CD1c-positive myeloid dendritic cell (primary cell): ENCODE results near the gene ASCL4.
"Not testable (repeated sequence)": the region's sequence is repeated elsewhere in the genome, so short reads cannot be mapped to it uniquely, and the experiment has no call there.

Experiments used
- DNase-seq: peaks from one replicate; pipeline ENCODE4 v3.0.0-alpha.2; 2016; ENCODE audit errors: extremely low spot score

Gene ASCL4

GRCh38 chr12:107774349-107775029, at the start of gene ASCL4:
Gene ASCL4 (plus strand): TSS chr12:107774704. CDS start chr12:107775219, 515 bp downstream.
- no peak for DNase-seq

- DNase-seq = not testable (repeated sequence)
Observed at GRCh38 chr12:107727327-107727726, 47.2 kb upstream of the ASCL4 start.

DNA sequence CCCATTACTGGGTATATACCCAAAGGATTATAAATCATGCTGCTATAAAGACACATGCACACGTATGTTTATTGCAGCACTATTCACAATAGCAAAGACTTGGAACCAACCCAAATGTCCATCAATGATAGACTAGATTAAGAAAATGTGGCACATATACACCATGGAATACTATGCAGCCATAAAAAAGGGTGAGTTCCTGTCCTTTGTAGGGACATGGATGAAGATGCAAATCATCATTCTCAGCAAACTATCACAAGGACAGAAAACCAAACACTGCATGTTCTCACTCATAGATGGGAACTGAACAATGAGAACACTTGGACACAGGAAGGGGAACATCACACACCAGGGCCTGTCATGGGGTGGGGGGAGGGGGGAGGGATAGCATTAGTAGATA, 46.8 kb upstream of the ASCL4 start:
- not testable (repeated sequence) for DNase-seq

DNA sequence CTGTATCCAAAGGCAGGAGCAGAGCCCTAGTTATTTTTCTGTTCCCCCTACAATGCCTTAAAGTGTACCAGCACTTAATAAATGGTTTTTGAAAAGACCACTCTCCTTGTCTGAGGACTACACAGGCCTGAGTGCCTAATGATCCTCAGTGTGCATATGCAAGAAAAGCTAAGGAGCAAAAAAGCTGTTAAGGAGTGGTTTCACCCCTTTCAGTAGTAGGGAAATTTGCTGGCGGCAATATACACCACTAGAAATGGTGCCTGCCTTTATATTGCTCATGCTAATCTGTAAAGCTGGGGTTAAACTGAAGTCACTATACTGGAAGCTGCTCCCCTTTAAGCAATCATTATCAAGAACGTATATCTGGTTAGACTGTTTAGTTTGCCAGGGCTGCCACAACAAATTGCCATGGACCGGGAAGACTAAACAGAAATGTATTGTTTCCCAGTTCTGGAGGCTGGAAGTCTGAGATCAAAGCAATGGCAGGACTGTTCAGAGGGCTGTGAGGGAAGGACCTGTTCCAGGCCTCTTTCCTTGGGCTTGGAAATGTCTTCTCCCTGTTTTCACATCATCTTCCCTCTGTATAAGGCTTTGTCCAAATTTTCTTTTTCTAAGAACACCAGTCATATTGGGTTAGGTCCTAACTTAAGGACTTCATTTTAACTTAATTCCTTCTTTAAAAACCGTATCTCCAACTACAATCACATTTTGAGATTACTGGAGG, 43.7 kb upstream of the ASCL4 start:
- DNase-seq = no peak

DNA sequence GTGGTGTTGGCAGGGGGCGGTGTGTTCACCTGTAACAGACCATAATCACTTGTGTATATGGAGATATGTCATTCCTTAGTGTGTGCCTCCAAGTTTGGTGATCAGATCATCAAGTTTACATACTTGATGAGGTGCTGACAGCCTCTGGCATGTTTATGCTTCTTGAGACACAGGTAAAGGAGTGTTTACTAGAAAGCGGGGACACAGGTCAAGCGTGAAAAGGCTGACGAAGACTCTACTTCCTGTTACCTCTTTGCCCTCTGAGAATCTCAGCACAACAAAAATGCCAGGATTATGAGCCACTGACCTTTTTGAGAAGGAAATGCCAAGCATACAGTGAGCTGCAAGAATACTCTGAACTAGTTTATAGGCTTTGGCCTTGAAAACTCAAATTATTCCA, 43.1 kb upstream of the ASCL4 start:
- no peak for DNase-seq

DNA sequence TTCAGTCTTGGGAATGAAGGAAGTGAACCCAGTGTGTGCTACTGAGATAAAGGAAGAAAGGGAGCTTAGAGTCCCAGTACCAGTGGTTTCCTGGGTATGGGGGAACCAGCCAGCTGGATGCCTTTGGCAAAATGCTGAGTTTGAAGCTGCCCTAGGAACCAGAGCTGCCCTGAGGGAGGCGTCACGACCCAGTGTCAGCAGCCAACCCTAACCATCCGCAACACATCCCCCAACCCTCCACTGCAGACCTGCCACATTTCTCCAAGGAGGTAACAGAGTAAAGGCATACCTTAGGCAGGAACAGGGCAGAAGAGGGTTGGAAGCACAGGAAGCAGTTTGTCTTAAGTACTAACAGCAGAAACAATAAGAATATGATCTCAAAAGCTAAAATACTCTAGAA, 42.1 kb upstream of the ASCL4 start:
- no peak for DNase-seq

GRCh38 chr12:107734139-107734538, 40.4 kb upstream of the ASCL4 start:
- no peak for DNase-seq

DNA sequence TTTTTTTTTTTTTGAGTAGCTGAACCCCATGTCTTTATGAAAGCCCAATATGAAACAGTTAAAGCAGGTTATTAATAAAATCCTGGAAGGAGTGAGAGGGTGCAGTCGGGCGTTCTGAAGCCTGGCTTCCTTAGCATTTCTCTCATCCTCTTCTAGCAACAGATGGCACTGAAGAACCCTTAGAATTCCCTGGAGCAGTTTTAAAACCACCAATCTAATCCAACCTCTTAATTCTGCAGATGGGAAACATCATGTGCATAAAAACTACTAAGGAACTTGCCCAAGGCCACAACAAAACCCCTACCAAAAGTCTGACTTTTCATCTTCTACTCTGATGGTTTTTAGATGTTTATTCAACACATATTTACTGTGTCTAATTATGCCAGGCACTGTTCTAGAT, 38.7 kb upstream of the ASCL4 start:
- DNase-seq = no peak

- peak; percentile 36 for DNase-seq
Observed at GRCh38 chr12:107736914-107737313, 37.6 kb upstream of the ASCL4 start.

GRCh38 chr12:107748472-107748871, 26.0 kb upstream of the ASCL4 start:
- no peak for DNase-seq

GRCh38 chr12:107749083-107749482, 25.4 kb upstream of the ASCL4 start:
- DNase-seq = no peak

DNA sequence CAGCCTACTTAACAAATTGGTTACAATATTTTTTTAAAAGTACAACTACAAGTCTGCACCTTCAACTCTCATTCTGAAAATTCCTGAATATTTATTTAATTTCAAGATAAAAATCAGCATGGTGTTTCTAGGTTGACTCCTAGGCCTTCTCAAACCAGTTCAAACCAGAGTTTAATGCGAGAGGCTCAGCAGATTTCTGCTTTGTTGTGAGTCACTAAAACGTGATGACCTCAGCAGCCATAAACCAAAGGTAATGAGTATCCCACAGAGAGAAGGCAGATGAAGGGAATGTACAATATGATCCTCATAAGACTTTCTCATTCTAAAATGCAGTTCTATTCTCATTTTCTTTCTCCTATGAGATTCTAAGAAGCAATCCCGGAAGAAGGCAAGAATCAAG, 15.1 kb upstream of the ASCL4 start:
- peak; percentile 43 for DNase-seq

DNA sequence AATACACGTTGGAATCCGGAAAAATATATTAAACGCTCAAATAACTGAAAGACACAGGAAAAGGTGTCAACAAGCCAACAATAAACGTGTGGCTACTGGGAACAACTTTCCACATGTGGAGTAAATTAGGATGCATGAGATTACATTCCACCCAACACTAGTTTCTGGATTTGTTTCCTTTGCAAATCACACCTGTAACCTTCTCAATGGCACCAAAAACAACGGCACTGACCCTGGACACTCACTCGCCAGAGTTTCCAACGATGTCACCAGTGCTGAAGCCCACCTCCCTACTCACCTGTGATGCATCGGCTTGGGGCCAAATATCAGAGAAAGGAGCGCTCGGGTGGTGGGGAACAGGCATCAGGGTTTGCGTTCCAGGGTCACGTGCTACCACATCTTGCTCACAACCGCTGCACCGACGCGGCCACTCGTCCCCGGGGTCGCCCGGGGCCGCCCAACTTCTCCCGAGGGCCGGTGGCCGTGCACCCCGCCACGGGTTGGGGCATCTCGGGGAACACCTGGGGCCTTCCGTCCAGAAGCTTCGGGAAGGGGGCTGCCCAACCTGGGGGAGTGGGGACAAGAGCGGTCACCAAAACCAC, 14.2 kb upstream of the ASCL4 start:
- DNase-seq = peak; percentile 12

DNA sequence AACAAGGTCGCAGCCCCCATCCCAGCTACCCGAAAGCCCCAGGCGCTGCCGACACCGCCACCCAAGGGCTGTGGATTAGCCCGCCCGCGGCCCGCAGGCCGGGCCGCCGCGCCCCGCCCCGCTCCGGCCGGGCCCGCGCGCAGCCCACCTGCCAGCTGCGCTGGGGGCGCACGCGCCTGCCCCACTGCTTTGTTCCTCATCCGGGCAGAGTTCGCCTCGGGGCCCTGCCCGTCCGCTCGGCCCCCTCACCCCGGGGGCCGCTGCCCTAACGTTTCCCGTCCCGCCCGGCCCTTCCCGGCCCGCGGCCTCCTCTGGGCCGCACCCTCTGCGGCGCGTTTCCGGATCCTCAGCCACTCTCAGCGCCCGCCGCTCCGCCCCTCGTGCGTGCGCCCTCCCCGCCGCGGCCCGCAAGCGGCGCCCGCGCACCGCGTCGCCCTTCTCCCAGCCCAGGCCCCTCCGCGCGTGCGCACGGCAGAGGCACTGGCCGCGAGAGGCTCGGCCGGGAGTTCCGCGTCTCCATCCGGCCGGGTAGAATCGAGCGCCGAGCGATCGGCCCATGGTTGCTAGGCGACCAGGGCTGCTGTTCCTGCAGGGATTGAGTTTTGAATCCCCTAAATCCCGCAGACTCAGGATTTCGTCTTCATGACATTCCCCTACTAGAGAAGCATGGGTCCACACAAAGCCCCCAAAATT, 13.5 kb upstream of the ASCL4 start, which contains the start of gene PRDM4:
Gene PRDM4 (minus strand): TSS at position 329 of the 693 bp plus-strand sequence. CDS start 622 bp downstream, outside the sequence.
- DNase-seq = peak; percentile 98

DNA sequence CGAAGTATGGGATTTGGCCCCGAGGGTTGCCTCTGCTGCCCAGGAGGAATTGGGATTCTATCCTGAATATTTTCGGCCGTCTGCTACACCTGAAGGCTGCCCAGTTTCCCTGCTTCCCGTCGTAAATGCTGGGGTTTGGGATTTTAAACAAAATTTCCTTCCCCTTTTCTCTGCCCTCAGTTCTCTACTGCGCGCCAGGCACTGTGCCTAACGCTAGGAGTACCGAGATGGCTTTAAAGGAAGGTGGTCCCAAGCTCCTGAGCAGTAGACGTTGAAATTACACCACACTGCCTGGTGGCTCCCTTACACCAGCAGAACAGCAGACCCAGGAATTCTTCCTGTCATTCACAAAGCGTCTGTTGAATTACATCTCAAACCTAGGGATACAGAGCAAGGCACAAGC, 13.0 kb upstream of the ASCL4 start:
- no peak for DNase-seq

DNA sequence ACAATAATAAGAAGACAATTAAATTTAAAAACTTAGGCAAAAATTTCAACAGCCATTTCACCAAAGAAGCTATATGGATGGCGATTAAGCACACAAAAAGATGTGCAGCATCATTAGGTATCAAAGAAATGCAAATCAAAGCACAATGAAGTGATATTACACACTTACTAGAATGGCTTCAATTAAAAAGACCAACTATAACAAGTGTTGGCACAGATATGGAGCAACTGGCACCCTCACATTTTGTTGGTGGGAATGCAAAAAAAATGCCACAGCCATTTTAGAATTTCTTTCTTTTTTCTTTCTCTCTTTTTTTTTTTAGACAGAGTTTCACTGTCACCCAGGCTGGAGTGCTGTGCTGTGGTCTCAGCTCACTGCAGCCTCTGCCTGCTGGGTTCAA, 11.6 kb upstream of the ASCL4 start:
- DNase-seq = no peak

DNA sequence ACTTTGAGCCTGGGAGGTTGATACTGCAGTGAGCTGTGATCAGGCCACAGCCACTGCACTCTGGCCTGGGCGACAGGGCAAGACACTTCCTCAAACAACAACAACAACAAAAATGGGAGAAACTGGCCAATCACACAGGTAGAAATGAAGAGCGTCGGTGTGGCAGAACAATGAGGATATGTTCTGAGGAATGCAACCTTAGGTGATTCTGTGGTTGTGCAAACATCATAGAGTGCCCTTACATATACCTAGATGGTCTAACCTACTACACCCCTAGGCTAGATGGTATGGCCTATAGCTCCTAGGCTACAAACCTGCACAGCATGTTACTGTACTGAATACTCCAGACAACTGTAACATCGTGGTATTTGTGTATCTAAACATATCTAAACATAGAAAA, 9.9 kb upstream of the ASCL4 start:
- DNase-seq = no peak

DNA sequence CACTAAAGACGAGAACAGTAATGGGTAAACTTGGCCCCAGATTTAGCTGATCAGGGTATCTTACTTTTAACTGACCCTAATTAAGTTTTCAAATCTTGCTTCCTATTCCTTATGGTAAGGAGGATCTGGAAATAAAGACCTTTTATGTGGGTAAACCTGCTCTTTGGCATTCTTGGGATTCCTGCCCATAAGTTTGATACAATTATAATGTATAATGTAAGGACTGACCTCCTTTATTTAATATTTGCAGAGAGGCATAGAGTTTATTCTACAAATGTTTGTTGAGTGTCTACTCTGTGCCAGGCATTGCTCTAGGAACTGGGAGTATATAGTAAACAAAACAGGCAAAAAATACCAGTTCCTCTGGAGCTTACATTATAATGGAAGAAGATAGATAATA, 9.2 kb upstream of the ASCL4 start:
- DNase-seq = no peak

- DNase-seq = no peak
Observed at GRCh38 chr12:107767466-107767865, 7.0 kb upstream of the ASCL4 start.

DNA sequence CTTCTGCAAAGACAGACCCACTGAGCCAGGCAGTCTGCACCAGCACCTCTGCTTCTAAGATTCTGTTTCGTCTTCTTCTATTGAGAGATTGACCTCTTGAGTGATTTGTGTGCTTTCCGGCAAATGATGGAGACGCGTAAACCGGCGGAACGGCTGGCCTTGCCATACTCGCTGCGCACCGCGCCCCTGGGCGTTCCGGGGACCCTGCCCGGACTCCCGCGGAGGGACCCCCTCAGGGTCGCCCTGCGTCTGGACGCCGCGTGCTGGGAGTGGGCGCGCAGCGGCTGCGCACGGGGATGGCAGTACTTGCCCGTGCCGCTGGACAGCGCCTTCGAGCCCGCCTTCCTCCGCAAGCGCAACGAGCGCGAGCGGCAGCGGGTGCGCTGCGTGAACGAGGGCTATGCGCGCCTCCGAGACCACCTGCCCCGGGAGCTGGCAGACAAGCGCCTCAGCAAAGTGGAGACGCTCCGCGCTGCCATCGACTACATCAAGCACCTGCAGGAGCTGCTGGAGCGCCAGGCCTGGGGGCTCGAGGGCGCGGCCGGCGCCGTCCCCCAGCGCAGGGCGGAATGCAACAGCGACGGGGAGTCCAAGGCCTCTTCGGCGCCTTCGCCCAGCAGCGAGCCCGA, 703 bp downstream of the ASCL4 start:
- DNase-seq = peak; percentile 10

GRCh38 chr12:107776171-107776570, 1.7 kb downstream of the ASCL4 start:
- DNase-seq = no peak
